Hepatocyte (in vitro differentiated cells): Measurements from ENCODE around the gene ICA1. TPM values are rescaled to one million over a fixed set of nuclear protein-coding genes. Genes with fewer than 3 reads are reported as not detected.

Experiments
- DNase-seq: peaks from one replicate; pipeline ENCODE4 v3.0.0-alpha.2; 2016; ENCODE audit warnings: low spot score
- H2AFZ ChIP-seq: fragments of 200-600 bp; sonication (generic); 2 replicates; pipeline ENCODE4 v1.6.0; 2016; ENCODE audit warnings: antibody characterized with exemption, mild to moderate bottlenecking
- H3K27ac ChIP-seq: fragments of 200-600 bp; sonication (generic); 2 replicates; pipeline ENCODE4 v1.5.1; 2016; ENCODE audit warnings: mild to moderate bottlenecking
- H3K27me3 ChIP-seq: fragments of 200-600 bp; sonication (generic); 2 replicates; pipeline ENCODE4 v1.6.1; 2016
- H3K36me3 ChIP-seq: fragments of 200-600 bp; sonication (generic); replicated peaks from 2 replicates; pipeline ENCODE4 v1.5.1; 2016; ENCODE audit warnings: low read depth; ENCODE audit not compliant: insufficient read depth
- H3K4me1 ChIP-seq: fragments of 200-600 bp; sonication (generic); 2 replicates; pipeline ENCODE4 v1.5.1; 2016; ENCODE audit warnings: mild to moderate bottlenecking, moderate library complexity; ENCODE audit not compliant: insufficient read depth
- H3K4me2 ChIP-seq: fragments of 200-600 bp; sonication (generic); 2 replicates; pipeline ENCODE4 v1.6.0; 2016
- H3K4me3 ChIP-seq: fragments of 200-600 bp; sonication (generic); 2 replicates; pipeline ENCODE4 v1.5.1; 2016; ENCODE audit warnings: mild to moderate bottlenecking
- H3K79me2 ChIP-seq: fragments of 200-600 bp; sonication (generic); 2 replicates; pipeline ENCODE4 v1.6.0; 2017; ENCODE audit warnings: mild to moderate bottlenecking
- H3K9me2 ChIP-seq: fragments of 200-600 bp; sonication (generic); replicated peaks from 2 replicates; pipeline ENCODE4 v1.6.0; 2017; ENCODE audit warnings: mild to moderate bottlenecking; ENCODE audit not compliant: insufficient read depth
- H3K9me3 ChIP-seq: fragments of 200-600 bp; sonication (generic); 2 replicates; pipeline ENCODE4 v1.5.1; 2016; ENCODE audit warnings: low read depth, mild to moderate bottlenecking
- H4K20me1 ChIP-seq: fragments of 200-600 bp; sonication (generic); 2 replicates; pipeline ENCODE4 v1.6.0; 2016; ENCODE audit warnings: mild to moderate bottlenecking; ENCODE audit not compliant: insufficient read depth, poor library complexity, severe bottlenecking
- EZH2 ChIP-seq: fragments of 200-600 bp; sonication (generic); IDR thresholded peaks from 2 replicates; pipeline ENCODE4 v1.6.1; 2016; ENCODE audit warnings: antibody characterized with exemption, mild to moderate bottlenecking, borderline replicate concordance
- EZH2phosphoT487 ChIP-seq: fragments of 200-600 bp; sonication (generic); IDR thresholded peaks from one replicate; pipeline ENCODE4 v1.6.1; 2018; ENCODE audit warnings: antibody characterized with exemption, mild to moderate bottlenecking, low read depth, moderate library complexity; ENCODE audit not compliant: unreplicated experiment, severe bottlenecking
- WGBS: methylation state at CpG from one replicate; pipeline ENCODE4 v1.1.6; 2016; ENCODE audit warnings: low lambda C conversion rate; ENCODE audit errors: missing lambda C conversion rate; 5-methylcytosine and 5-hydroxymethylcytosine counted together
- polyA plus RNA-seq: library from polyadenylated mRNA; unstranded; fragments of >200 nt; fragmentation: Nextera tagmentation; extraction: Ambion mirVana; gene quantifications from 2 replicates; pipeline ENCODE4 v1.2.1, GENCODE V29; 2016
- total RNA-seq: library from RNA; depleted of rRNA; stranded (reverse); fragments of >200 nt; gene quantifications from 2 replicates; pipeline ENCODE4 v1.2.3, GENCODE V29; 2014
- TF ChIP-seq, protein P1 (sequence below): fragments of 200-600 bp; sonication (generic); IDR thresholded peaks from 2 replicates; pipeline ENCODE4 v1.5.1; 2016; ENCODE audit warnings: antibody characterized with exemption, mild to moderate bottlenecking; ENCODE audit not compliant: poor library complexity

The ICA1 gene
- total and polyA plus RNA-seq, 2 experiments from 2014 or later = 32.9 to 40.1 TPM

DNA sequence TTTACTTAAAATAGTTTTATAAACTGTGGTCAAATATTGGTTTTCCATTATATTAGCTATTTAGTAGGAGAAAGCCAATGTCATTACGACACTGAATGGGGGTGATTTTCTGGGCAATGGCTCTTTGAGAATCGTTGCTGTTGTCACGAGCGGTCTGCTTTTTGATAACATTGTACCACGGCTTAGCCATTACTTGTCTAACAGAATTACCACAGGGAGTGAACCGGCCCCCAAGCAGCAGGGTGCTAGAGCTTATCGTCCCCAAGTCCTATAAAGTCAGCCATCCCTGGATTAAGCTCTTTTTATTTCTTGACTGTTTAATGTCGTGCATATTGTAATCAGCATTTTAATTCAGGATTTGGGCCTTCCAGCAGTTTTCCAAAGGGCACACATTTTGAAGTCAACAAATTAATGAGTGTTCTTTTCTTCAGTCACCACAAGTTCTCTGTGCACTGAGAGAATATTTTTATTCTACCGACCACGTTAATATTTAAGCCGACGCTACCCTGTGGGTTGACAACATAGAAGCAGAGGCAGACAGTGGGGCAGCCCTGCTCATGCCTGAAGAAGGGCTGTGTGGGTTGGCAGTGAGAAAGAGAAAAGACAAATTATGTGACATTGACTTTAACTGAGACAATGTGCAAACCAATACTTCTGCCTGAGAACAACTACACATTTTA, 125.8 kb downstream of the ICA1 start:
- WGBS = 88% methylated on average over 12 of the region's 12 CpGs
- no peaks in the 10 kb centered on the region for H3K36me3 ChIP-seq
- H3K27me3 ChIP-seq = no peaks in the 10 kb centered on the region
- no peak overlapping the region for H3K4me3 ChIP-seq
- no peak overlapping the region for H3K27ac ChIP-seq
- H2AFZ ChIP-seq = no peak overlapping the region
- TF ChIP-seq, protein P1, sequence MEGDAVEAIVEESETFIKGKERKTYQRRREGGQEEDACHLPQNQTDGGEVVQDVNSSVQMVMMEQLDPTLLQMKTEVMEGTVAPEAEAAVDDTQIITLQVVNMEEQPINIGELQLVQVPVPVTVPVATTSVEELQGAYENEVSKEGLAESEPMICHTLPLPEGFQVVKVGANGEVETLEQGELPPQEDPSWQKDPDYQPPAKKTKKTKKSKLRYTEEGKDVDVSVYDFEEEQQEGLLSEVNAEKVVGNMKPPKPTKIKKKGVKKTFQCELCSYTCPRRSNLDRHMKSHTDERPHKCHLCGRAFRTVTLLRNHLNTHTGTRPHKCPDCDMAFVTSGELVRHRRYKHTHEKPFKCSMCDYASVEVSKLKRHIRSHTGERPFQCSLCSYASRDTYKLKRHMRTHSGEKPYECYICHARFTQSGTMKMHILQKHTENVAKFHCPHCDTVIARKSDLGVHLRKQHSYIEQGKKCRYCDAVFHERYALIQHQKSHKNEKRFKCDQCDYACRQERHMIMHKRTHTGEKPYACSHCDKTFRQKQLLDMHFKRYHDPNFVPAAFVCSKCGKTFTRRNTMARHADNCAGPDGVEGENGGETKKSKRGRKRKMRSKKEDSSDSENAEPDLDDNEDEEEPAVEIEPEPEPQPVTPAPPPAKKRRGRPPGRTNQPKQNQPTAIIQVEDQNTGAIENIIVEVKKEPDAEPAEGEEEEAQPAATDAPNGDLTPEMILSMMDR = no peak
- TF ChIP-seq EZH2 = no peak
- no peak for TF ChIP-seq EZH2phosphoT487
- no peaks in the 10 kb centered on the region for H3K9me2 ChIP-seq
- H4K20me1 ChIP-seq = no peaks in the 10 kb centered on the region
- no peaks in the 10 kb centered on the region for H3K79me2 ChIP-seq
- no peaks in the 10 kb centered on the region for H3K9me3 ChIP-seq
- no peak for DNase-seq
- H3K4me1 ChIP-seq = no peaks in the 10 kb centered on the region
- no peak overlapping the region for H3K4me2 ChIP-seq

DNA sequence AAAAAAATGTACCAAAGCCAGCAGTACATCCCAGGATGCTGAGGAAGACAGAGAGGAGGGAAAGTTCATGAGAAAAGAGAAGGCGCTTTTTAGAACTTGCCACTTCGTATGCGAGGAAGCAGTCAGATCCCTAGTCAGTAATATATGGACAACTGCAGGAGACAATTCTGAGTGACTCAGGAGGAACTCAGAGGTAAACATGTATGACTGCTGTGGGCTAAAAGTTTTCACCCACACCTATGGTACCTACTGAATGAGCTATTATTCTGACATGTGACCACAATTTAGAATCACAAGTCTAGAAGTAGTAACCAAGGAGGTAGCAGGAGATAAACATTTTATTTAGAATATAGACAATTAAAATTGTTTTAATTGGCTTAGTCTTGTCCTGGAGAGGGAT, 126.5 kb downstream of the ICA1 start:
- Histone ChIP-seq H3K27me3 (no peaks in the 10 kb centered on the region), H2AFZ (no peak overlapping the region), H3K9me2 (no peaks in the 10 kb centered on the region), H3K9me3 (no peaks in the 10 kb centered on the region), H3K36me3 (no peaks in the 10 kb centered on the region), H3K4me3 (no peak overlapping the region), H3K4me1 (no peaks in the 10 kb centered on the region), H4K20me1 (no peaks in the 10 kb centered on the region), H3K79me2 (no peaks in the 10 kb centered on the region), H3K4me2 (no peak overlapping the region), H3K27ac (no peak overlapping the region)
- TF ChIP-seq, protein P1 = no peak
- TF ChIP-seq EZH2 = no peak
- TF ChIP-seq EZH2phosphoT487 = no peak
- WGBS = 97% methylated on average over 3 of the region's 3 CpGs
- DNase-seq = no peak

DNA sequence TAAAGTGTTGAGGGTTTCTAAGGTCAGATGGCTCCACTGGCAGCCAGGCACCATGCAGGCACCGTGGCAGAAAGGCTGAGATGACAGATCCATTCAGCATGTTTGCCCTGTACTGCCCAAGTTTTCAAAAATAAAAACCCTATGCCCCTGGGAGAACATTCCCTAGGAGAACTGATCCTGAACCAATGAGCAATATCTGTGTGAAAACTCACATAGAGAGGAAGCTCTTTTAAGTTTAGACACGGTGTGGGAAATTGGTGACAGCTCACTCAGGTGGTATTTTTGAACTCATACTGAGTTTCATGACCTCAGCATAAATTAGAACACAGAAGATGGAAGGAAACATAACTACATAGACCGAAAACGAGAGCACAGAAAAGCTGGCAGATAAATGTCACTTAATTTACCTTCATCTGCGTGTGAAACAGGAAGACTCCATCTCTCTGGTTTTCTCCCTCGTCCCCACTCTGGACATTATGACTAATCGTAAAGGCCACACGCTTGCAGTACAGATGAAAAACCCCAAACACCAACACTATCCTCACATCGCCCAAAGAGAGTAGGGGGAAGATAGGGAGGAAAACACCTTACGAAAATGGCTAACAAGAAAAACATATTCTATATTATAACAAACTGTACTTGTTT, 127.8 kb downstream of the ICA1 start:
- Histone ChIP-seq H3K4me1 (no peaks in the 10 kb centered on the region), H4K20me1 (no peaks in the 10 kb centered on the region), H3K27ac (no peak overlapping the region), H2AFZ (no peak overlapping the region), H3K9me2 (no peaks in the 10 kb centered on the region), H3K4me2 (no peak overlapping the region), H3K27me3 (no peaks in the 10 kb centered on the region), H3K36me3 (no peaks in the 10 kb centered on the region), H3K79me2 (no peaks in the 10 kb centered on the region), H3K9me3 (no peaks in the 10 kb centered on the region), H3K4me3 (no peak overlapping the region)
- TF ChIP-seq EZH2 (no peak), EZH2phosphoT487 (no peak)
- TF ChIP-seq, protein P1 = no peak
- DNase-seq = no peak
- 81% methylated on average over 10 of the region's 10 CpGs for WGBS
